Lung (tissue), 12 donors: ENCODE results near the gene S100A12. TPM values are rescaled to one million over a fixed set of nuclear protein-coding genes. Genes with fewer than 3 reads are reported as not detected.

Experiments
- ATAC-seq: fragments of 200-7000 bp; cut with Tn5 transposase; one replicate; pipeline ENCODE4 v1.9.1; 2020; ENCODE audit warnings: moderate number of reproducible peaks; ENCODE audit not compliant: insufficient read depth, low FRiP score
- DNase-seq, 3 donors: peaks; one replicate each; pipeline ENCODE4 v3.0.0-alpha.2; 2013 to 2017
- H3K27ac ChIP-seq, 2 donors: one replicate each; pipeline ENCODE4 v1.5.1; 2013; ENCODE audit warnings: mild to moderate bottlenecking in 2 of 2, moderate library complexity in 2 of 2, control low read depth in 1 of 2, inconsistent platforms in 1 of 2, low read depth in 1 of 2, low read length in 1 of 2
- H3K27me3 ChIP-seq, 3 donors: one replicate each; pipeline ENCODE4 v1.5.1; 2013; ENCODE audit warnings: low read length in 2 of 3; ENCODE audit not compliant: control insufficient read depth in 3 of 3, insufficient read depth in 3 of 3
- H3K36me3 ChIP-seq, 4 donors: one replicate each; pipeline ENCODE4 v1.5.1; 2013; ENCODE audit warnings: low read length in 4 of 4, mild to moderate bottlenecking in 1 of 4, moderate library complexity in 1 of 4; ENCODE audit not compliant: control insufficient read depth in 4 of 4, insufficient read depth in 4 of 4
- H3K4me1 ChIP-seq, 5 donors: one replicate each; pipeline ENCODE4 v1.5.1; 2013; ENCODE audit warnings: low read length in 5 of 5, mild to moderate bottlenecking in 2 of 5, moderate library complexity in 1 of 5; ENCODE audit not compliant: control insufficient read depth in 5 of 5, insufficient read depth in 5 of 5
- H3K4me3 ChIP-seq: one replicate; pipeline ENCODE4 v1.5.1; 2013; ENCODE audit warnings: mild to moderate bottlenecking, control low read depth, moderate library complexity
- H3K9ac ChIP-seq, 2 donors: one replicate each; pipeline ENCODE4 v1.5.1; 2013; ENCODE audit warnings: low read length in 2 of 2, control low read depth in 1 of 2; ENCODE audit not compliant: insufficient read depth in 1 of 2
- H3K9me3 ChIP-seq, 4 donors: one replicate each; pipeline ENCODE4 v1.5.1; 2013; ENCODE audit warnings: low read length in 3 of 4, mild to moderate bottlenecking in 1 of 4, moderate library complexity in 1 of 4; ENCODE audit not compliant: control insufficient read depth in 4 of 4, insufficient read depth in 3 of 4
- WGBS, 2 donors: extraction: QIAGEN DNeasy Blood & Tissue Kit; methylation state at CpG; one replicate each; pipeline ENCODE4 v1.1.7; 2013; 5-methylcytosine and 5-hydroxymethylcytosine counted together
- polyA plus RNA-seq, 2 donors: library from polyadenylated mRNA; stranded (reverse); fragments of 200-250 nt; gene quantifications; one replicate each; pipeline ENCODE4 v1.2.1, GENCODE V29; 2013
- total RNA-seq, 2 donors: library from RNA; depleted of rRNA in 1 of 2; stranded (reverse); fragments of >200 nt in 1 of 2; gene quantifications; one replicate each; pipeline ENCODE4 v1.2.1, GENCODE V29; 2014 to 2021
- TF ChIP-seq, protein P1 (sequence below): IDR thresholded peaks from 2 replicates; pipeline ENCODE4 v1.5.1; 2012; ENCODE audit warnings: mild to moderate bottlenecking; ENCODE audit errors: control extremely low read depth, extremely low read depth
- donor health status: control.
- donor health status: control.
- donor health status: Bipolar disorder and iron deficiency.
- donor health status: healthy.
- donor health status: DM: yes; HTN: yes; CAD: no.

The S100A12 gene
- total and polyA plus RNA-seq, 4 donors, result 14.9 to 1,191 (median 37.8) TPM

- TF ChIP-seq, protein P1, sequence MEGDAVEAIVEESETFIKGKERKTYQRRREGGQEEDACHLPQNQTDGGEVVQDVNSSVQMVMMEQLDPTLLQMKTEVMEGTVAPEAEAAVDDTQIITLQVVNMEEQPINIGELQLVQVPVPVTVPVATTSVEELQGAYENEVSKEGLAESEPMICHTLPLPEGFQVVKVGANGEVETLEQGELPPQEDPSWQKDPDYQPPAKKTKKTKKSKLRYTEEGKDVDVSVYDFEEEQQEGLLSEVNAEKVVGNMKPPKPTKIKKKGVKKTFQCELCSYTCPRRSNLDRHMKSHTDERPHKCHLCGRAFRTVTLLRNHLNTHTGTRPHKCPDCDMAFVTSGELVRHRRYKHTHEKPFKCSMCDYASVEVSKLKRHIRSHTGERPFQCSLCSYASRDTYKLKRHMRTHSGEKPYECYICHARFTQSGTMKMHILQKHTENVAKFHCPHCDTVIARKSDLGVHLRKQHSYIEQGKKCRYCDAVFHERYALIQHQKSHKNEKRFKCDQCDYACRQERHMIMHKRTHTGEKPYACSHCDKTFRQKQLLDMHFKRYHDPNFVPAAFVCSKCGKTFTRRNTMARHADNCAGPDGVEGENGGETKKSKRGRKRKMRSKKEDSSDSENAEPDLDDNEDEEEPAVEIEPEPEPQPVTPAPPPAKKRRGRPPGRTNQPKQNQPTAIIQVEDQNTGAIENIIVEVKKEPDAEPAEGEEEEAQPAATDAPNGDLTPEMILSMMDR, result no peak
- Histone ChIP-seq H3K4me1 (no peaks in the 10 kb centered on the region), H3K27me3 (peaks cover 0 to 2% (median 0%) of the 10 kb centered on the region in 3 donors), H3K9ac (no peak overlapping the region), H3K27ac (no peak overlapping the region), H3K4me3 (no peak overlapping the region), H3K9me3 (peaks cover 0 to 2% (median 0%) of the 10 kb centered on the region in 4 donors), H3K36me3 (no peaks in the 10 kb centered on the region)
- ATAC-seq, result no peak
- 64 to 77% methylated on average over 2 of the region's 2 CpGs for WGBS, 2 donors
- no peak for DNase-seq
Observed at GRCh38 chr1:153402226-153402625, 26.8 kb upstream of the S100A12 start.

DNA sequence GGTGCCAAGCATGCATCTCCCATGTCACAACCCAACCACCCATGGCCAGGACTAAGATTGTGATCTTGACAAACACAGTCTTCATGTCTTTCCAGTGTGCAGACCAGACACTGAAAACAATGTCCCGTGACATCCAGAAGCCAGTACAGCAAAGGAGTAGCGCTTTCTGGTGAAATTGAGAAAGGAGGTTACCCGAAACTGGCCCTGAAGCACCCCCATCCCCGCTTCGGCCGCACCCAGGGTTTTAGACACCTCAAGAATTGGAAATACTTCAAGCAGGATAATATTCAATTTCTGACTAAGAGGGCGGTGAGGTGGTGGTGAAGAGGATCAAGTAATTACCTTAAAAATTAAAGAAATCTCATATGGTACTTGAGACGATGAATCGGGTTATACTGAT lies 26.0 kb upstream of the S100A12 start:
- TF ChIP-seq, protein P1, result no peak
- ATAC-seq (no peak), DNase-seq (no peak)
- Histone ChIP-seq H3K36me3 (no peaks in the 10 kb centered on the region), H3K9ac (no peak overlapping the region), H3K9me3 (no peaks in the 10 kb centered on the region), H3K27me3 (peaks cover 0 to 2% (median 0%) of the 10 kb centered on the region in 3 donors), H3K4me1 (no peaks in the 10 kb centered on the region), H3K4me3 (no peak overlapping the region), H3K27ac (no peak overlapping the region)
- 91 to 96% methylated on average over 9 of the region's 9 CpGs for WGBS, 2 donors

GRCh38 chr1:153400244-153400643 lies 24.8 kb upstream of the S100A12 start:
- H3K4me3 ChIP-seq, result no peak overlapping the region
- no peaks in the 10 kb centered on the region for H3K4me1 ChIP-seq
- WGBS, 2 donors, result 66 to 75% methylated on average over 5 of the region's 5 CpGs
- ATAC-seq (no peak), DNase-seq (no peak)
- H3K9me3 ChIP-seq, result no peaks in the 10 kb centered on the region
- TF ChIP-seq, protein P1, result no peak
- no peaks in the 10 kb centered on the region for H3K36me3 ChIP-seq
- H3K27ac ChIP-seq, result no peak overlapping the region
- H3K27me3 ChIP-seq, result peaks cover 0 to 2% (median 2%) of the 10 kb centered on the region in 3 donors
- no peak overlapping the region for H3K9ac ChIP-seq

DNA sequence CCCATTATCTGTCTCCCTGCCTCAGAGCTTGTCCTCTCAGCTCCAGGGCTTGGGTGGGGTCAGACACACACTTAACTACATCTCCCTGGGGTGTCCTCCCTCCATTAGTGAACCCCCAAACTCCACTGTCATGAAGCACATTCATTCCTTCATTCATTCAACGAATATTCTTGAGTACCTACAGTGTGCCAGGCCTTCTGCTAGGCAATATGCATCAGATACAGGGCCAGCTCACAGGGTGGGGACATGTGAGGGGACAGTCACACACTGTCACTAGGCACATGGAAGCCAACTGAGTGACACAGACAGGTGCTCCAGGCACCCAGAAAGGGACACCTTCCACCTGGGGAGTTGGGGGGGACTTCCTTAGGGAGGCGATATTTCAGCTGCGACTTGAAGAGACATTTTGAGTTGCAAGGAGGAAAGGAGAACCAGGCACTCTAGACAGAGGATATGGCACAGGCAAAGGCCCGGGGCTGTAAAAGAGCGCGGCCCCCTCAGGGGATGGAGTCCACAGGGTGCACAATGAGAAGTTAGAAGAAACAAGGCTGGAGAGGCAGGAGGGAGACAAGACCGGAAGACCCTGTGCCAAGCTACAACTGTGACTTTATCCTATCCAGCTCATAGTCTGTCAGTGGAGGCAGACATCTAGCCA lies 24.1 kb upstream of the S100A12 start:
- H3K27me3 ChIP-seq, result peaks cover 0 to 2% (median 2%) of the 10 kb centered on the region in 3 donors
- ATAC-seq, result no peak
- DNase-seq, result no peak
- H3K9me3 ChIP-seq, result no peaks in the 10 kb centered on the region
- H3K36me3 ChIP-seq, result no peaks in the 10 kb centered on the region
- H3K27ac ChIP-seq, result no peak overlapping the region
- no peaks in the 10 kb centered on the region for H3K4me1 ChIP-seq
- TF ChIP-seq, protein P1, result no peak
- no peak overlapping the region for H3K9ac ChIP-seq
- H3K4me3 ChIP-seq, result no peak overlapping the region
- WGBS, 2 donors, result 84 to 89% methylated on average over 7 of the region's 7 CpGs
